HepG2 (cell line): ENCODE data around the gene MYO1B. TPM values are rescaled to one million over a fixed set of nuclear protein-coding genes. Genes with fewer than 3 reads are reported as not detected.

ENCODE experiments used
- ATAC-seq: fragments of 200-7000 bp; cut with Tn5 transposase; 3 replicates; pipeline ENCODE4 v1.9.1; 2020; ENCODE audit warnings: mild to moderate bottlenecking, moderate library complexity
- BruUV-seq: library from RNA; stranded (reverse); fragments of 400-500 nt; replicated peaks from 2 replicates; lab custom pipeline; 2021; lab: Mats Ljungman, UMichigan
- CTCF ChIA-PET: fragments of 300-600 bp; formaldehyde crosslinking; extraction: SDS; loops from one replicate; lab custom pipeline; 2021; ENCODE audit warnings: low total read pairs, inconsistent platforms, low intra/inter-chr PET ratio; lab: Yijun Ruan, JAX
- POLR2A ChIA-PET: fragments of 350-600 bp; sonication (Branson Sonifier 250); formaldehyde crosslinking; loops from one replicate; lab custom pipeline; 2020; ENCODE audit warnings: antibody characterized with exemption, inconsistent platforms; lab: Yijun Ruan, JAX
- DNase-seq: peaks from one replicate; pipeline ENCODE4 v3.0.0-alpha.2; 2015; ENCODE audit warnings: low spot score
- FAIRE-seq: peaks from 3 replicates; lab custom pipeline; 2011; peaks lifted over from hg19 to GRCh38; lab: Jason Lieb, UNC
- H2AFZ ChIP-seq: one replicate; pipeline ENCODE4 v1.6.1; 2011; ENCODE audit warnings: low read length, inconsistent platforms
- H3K27ac ChIP-seq: fragments of 300-600 bp; 3 replicates; pipeline ENCODE4 v1.8.0; 2011; ENCODE audit warnings: mixed run types, mild to moderate bottlenecking, mixed read lengths, low read length, inconsistent platforms; ENCODE audit not compliant: insufficient read depth; ENCODE audit errors: extremely low read length
- H3K27me3 ChIP-seq, 2 experiments: fragments of 200-600 bp in 1 of 2; 2 replicates in 1 of 2; 3 replicates in 1 of 2; pipeline versions ENCODE4 v1.6.0 to v1.8.0; 2011; ENCODE audit warnings: low read length in 2 of 2, mild to moderate bottlenecking in 2 of 2, moderate library complexity in 2 of 2, inconsistent platforms in 1 of 2; ENCODE audit not compliant: insufficient read depth in 2 of 2, control insufficient read depth in 1 of 2
- H3K36me3 ChIP-seq, 2 experiments: fragments of 200-600 bp in 1 of 2; replicated peaks in 1 of 2; 2 replicates in 1 of 2; 3 replicates in 1 of 2; pipeline versions ENCODE4 v1.5.1 to v1.8.0; 2011; ENCODE audit warnings: low read length in 2 of 2, inconsistent platforms in 1 of 2; ENCODE audit not compliant: insufficient read depth in 2 of 2, control insufficient read depth in 1 of 2
- H3K4me1 ChIP-seq: 2 replicates; pipeline ENCODE4 v1.5.1; 2012; ENCODE audit warnings: low read length, inconsistent platforms; ENCODE audit not compliant: insufficient read depth
- H3K4me2 ChIP-seq: 2 replicates; pipeline ENCODE4 v1.6.0; 2011; ENCODE audit warnings: low read depth, low read length, inconsistent platforms
- H3K4me3 ChIP-seq, 3 experiments: fragments of 200-600 bp in 1 of 3; sonication (generic), shearing (Covaris generic) in 1 of 3; replicated peaks in 1 of 3; 2 replicates each; pipeline ENCODE4 v1.5.1; 2011 to 2016; ENCODE audit warnings: low read length in 3 of 3, inconsistent platforms in 2 of 3, low read depth in 2 of 3, mild to moderate bottlenecking in 2 of 3, control low read depth in 1 of 3, mixed read lengths in 1 of 3; ENCODE audit not compliant: insufficient read depth in 1 of 3
- H3K79me2 ChIP-seq: one replicate; pipeline ENCODE4 v1.6.1; 2011; ENCODE audit warnings: low read length, inconsistent platforms; ENCODE audit not compliant: insufficient read depth
- H3K9ac ChIP-seq: 2 replicates; pipeline ENCODE4 v1.6.0; 2011; ENCODE audit warnings: mild to moderate bottlenecking, low read depth, low read length, inconsistent platforms; ENCODE audit not compliant: insufficient read depth
- H3K9me3 ChIP-seq: 2 replicates; pipeline ENCODE4 v1.5.1; 2012; ENCODE audit warnings: mild to moderate bottlenecking, low read length
- H4K20me1 ChIP-seq: 2 replicates; pipeline ENCODE4 v1.6.0; 2011; ENCODE audit warnings: inconsistent platforms, mild to moderate bottlenecking, low read length, moderate library complexity; ENCODE audit not compliant: insufficient read depth
- ATF3 ChIP-seq: sonication (generic); formaldehyde crosslinking; IDR thresholded peaks from 2 replicates; pipeline ENCODE4 v1.4.0; 2020; ENCODE audit warnings: missing genetic modification reagents
- CEBPB ChIP-seq: IDR thresholded peaks from 2 replicates; pipeline ENCODE4 v1.6.1; 2011; ENCODE audit warnings: low read depth, low read length, improper control_type of control experiment, borderline replicate concordance
- FOXA3 ChIP-seq: IDR thresholded peaks from 2 replicates; pipeline ENCODE4 v1.6.1; 2016; ENCODE audit warnings: missing genetic modification reagents, missing compliant biosample characterization
- HOMEZ ChIP-seq: IDR thresholded peaks from 2 replicates; pipeline ENCODE4 v1.6.1; 2016; ENCODE audit warnings: low read depth
- JARID2 ChIP-seq: sonication (generic); formaldehyde crosslinking; IDR thresholded peaks from 2 replicates; pipeline ENCODE4 v1.8.1; 2023; ENCODE audit warnings: missing genetic modification reagents, inconsistent platforms; ENCODE audit not compliant: insufficient replicate concordance
- KDM6A ChIP-seq: IDR thresholded peaks from 2 replicates; pipeline ENCODE4 v1.6.1; 2016; ENCODE audit warnings: low read depth
- MTA1 ChIP-seq: sonication (generic); formaldehyde crosslinking; IDR thresholded peaks from 2 replicates; pipeline ENCODE4 v1.4.0; 2020; ENCODE audit warnings: missing genetic modification reagents, mild to moderate bottlenecking, borderline replicate concordance
- MYC ChIP-seq: sonication (generic); formaldehyde crosslinking; IDR thresholded peaks from 2 replicates; pipeline ENCODE4 v1.9.0; 2021; ENCODE audit warnings: missing genetic modification reagents, borderline replicate concordance
- POGK ChIP-seq: sonication (generic); formaldehyde crosslinking; conservative IDR thresholded peaks from 2 replicates; pipeline ENCODE4 v1.8.0; 2022; ENCODE audit warnings: mild to moderate bottlenecking, moderate library complexity, missing genetic modification reagents
- RBM22 ChIP-seq: fragments of 200-400 bp; formaldehyde crosslinking; optimal IDR thresholded peaks from 2 replicates; pipeline ENCODE3; 2017; ENCODE audit warnings: mild to moderate bottlenecking, low read length, moderate library complexity
- RNF2 ChIP-seq: fragments of 450-650 bp; conservative IDR thresholded peaks from 2 replicates; pipeline ENCODE4 v1.6.1; 2016; ENCODE audit warnings: low read depth
- SOX6 ChIP-seq, 2 experiments: fragments of 450-650 bp in 1 of 2; sonication (generic) in 1 of 2; formaldehyde crosslinking in 1 of 2; IDR thresholded peaks; 2 replicates each; pipeline versions ENCODE4 v1.4.0 to v1.6.1; 2017 to 2020; ENCODE audit warnings: antibody characterized with exemption in 1 of 2, mild to moderate bottlenecking in 1 of 2, missing genetic modification reagents in 1 of 2
- SSRP1 ChIP-seq: IDR thresholded peaks from 2 replicates; pipeline ENCODE4 v1.6.1; 2016; ENCODE audit warnings: control low read depth
- TOPORS ChIP-seq: sonication (generic); formaldehyde crosslinking; IDR thresholded peaks from 2 replicates; pipeline ENCODE4 v1.8.0; 2023; ENCODE audit warnings: mild to moderate bottlenecking, missing genetic modification reagents
- ZFX ChIP-seq: sonication (generic); formaldehyde crosslinking; IDR thresholded peaks from 2 replicates; pipeline ENCODE4 v1.4.0; 2020; ENCODE audit warnings: mild to moderate bottlenecking, low read depth, missing genetic modification reagents, moderate library complexity
- ZNF260 ChIP-seq: sonication (generic); formaldehyde crosslinking; IDR thresholded peaks from 2 replicates; pipeline ENCODE4 v1.4.0; 2020; ENCODE audit warnings: missing genetic modification reagents, low read depth, mild to moderate bottlenecking, borderline replicate concordance
- ZNF296 ChIP-seq: sonication (generic); formaldehyde crosslinking; conservative IDR thresholded peaks from 2 replicates; pipeline ENCODE4 v1.5.0; 2020; ENCODE audit warnings: mild to moderate bottlenecking, missing genetic modification reagents
- ZNF343 ChIP-seq: sonication (generic); formaldehyde crosslinking; IDR thresholded peaks from 2 replicates; pipeline ENCODE4 v1.4.0; 2020; ENCODE audit warnings: mild to moderate bottlenecking, missing genetic modification reagents
- ZNF570 ChIP-seq: sonication (generic); formaldehyde crosslinking; IDR thresholded peaks from 2 replicates; pipeline ENCODE4 v1.4.0; 2020; ENCODE audit warnings: mild to moderate bottlenecking, missing genetic modification reagents, borderline replicate concordance
- ZNF614 ChIP-seq: IDR thresholded peaks from 2 replicates; pipeline ENCODE4 v1.6.1; 2018; ENCODE audit warnings: missing biosample characterization, missing genetic modification reagents, inconsistent platforms, borderline replicate concordance
- ZSCAN29 ChIP-seq: sonication (generic); formaldehyde crosslinking; conservative IDR thresholded peaks from 2 replicates; pipeline ENCODE4 v1.4.0; 2020; ENCODE audit warnings: mild to moderate bottlenecking, missing genetic modification reagents
- in situ Hi-C: cut with HindIII; loops from 2 replicates; pipeline ENCODE4 v1.10.0; 2017; ENCODE audit warnings: low pct_unique_long_range_greater_than_20kb; ENCODE audit not compliant: extremely low pct_ligation_motif_present
- intact Hi-C: fragments of 100-400 bp; cut with micrococcal nuclease; formaldehyde crosslinking; loops from one replicate; pipeline ENCODE4 v1.10.0; 2022; ENCODE audit not compliant: unreplicated experiment
- polyA plus RNA-seq, 8 experiments: library from polyadenylated mRNA; depleted of rRNA in 3 of 8; stranded (reverse) in 7 of 8; unstranded in 1 of 8; fragments of >200 nt; fragmentation: Illumina TruSeq in 4 of 8; extraction: Trizol in 4 of 8; gene quantifications; 2 replicates each; pipeline versions ENCODE4 v1.2.1 to v1.2.3, GENCODE V29; 2011 to 2016; ENCODE audit warnings: low read depth in 4 of 8, missing spikeins in 1 of 8, mixed read lengths in 1 of 8; ENCODE audit not compliant: insufficient read depth in 1 of 8
- total RNA-seq, 5 experiments: library from RNA; depleted of rRNA; stranded (reverse); fragments of >200 nt; fragmentation: Illumina TruSeq; extraction: Trizol; gene quantifications; 2 replicates each; pipeline ENCODE4 v1.2.3, GENCODE V29; 2016; ENCODE audit warnings: low read depth in 1 of 5

The MYO1B gene
- total and polyA plus RNA-seq, 2 of the 13 experiments (the other 11 are each of a cell fraction or from before 2014, with no cell fraction given) = 36.9 to 89.8 TPM

GRCh38 chr2:191376981-191377629 is 131.9 kb downstream of the MYO1B start (continued):
- TF ChIP-seq TOPORS (CRISPR knock-in tag) (no peak), KDM6A (CRISPR knock-in tag) (no peak), ZNF343 (CRISPR knock-in tag) (no peak), RBM22 (no peak), MTA1 (CRISPR knock-in tag) (no peak), ATF3 (CRISPR knock-in tag) (peak; percentile 94), ZNF614 (0 out of 2 replicates have a peak, but pooled peaks have one; percentile 63), ZNF260 (CRISPR knock-in tag) (no peak), SSRP1 (0 out of 2 replicates have a peak, but pooled peaks have one; percentile 53), CEBPB (no peak), ZSCAN29 (CRISPR knock-in tag) (no peak)

- no TSS peak for BruUV-seq
- H3K9ac ChIP-seq = no peak overlapping the region
- H3K4me2 ChIP-seq = peak overlapping the region; percentile 36
- no peaks in the 10 kb centered on the region for H3K9me3 ChIP-seq
- FAIRE-seq (peak; percentile 4), DNase-seq (peak; percentile 68), ATAC-seq (peak; percentile 74)
- peaks cover 5 to 20% of the 10 kb centered on the region in 2 experiments for H3K36me3 ChIP-seq
- H4K20me1 ChIP-seq = 0 out of 2 replicates have a peak, but pooled peaks cover 2% of the 10 kb centered on the region
- no peaks in the 10 kb centered on the region for H3K27me3 ChIP-seq
- POLR2A ChIA-PET = interaction anchor here (0.8 to 1.3 kb wide), 3 partner anchors 60 to 298 kb away, joined by 3 to 6 read pairs (median 4); partner anchors contain the start of gene NABP1
- peak overlapping the region; percentile 51 for H3K27ac ChIP-seq
- intact Hi-C loops (loop anchor here (10.0 kb wide), 1 partner anchor 125 kb away; no protein-coding TSS in a partner anchor), in situ Hi-C loops (no loop called here)
- no peak overlapping the region for H2AFZ ChIP-seq
- no peaks in the 10 kb centered on the region for H3K79me2 ChIP-seq
- no peak overlapping the region for H3K4me3 ChIP-seq
- CTCF ChIA-PET = no interaction called here
- H3K4me1 ChIP-seq = peaks cover 60% of the 10 kb centered on the region
- peak; percentile 66 for TF ChIP-seq FOXA3 (CRISPR knock-in tag)
- TF ChIP-seq ZNF296 = no peak
- no peak for TF ChIP-seq RNF2
- TF ChIP-seq MYC (CRISPR knock-in tag) = no peak
- TF ChIP-seq ZNF570 (CRISPR knock-in tag) = no peak
- peak; percentile 46; the same call in 1 of the 2 replicates for TF ChIP-seq HOMEZ (CRISPR knock-in tag)
- no peak for TF ChIP-seq SOX6 (IDR thresholded peaks at IDR 0.05)
- peak; percentile 28; the same call in 1 of the 2 replicates for TF ChIP-seq SOX6 (CRISPR knock-in tag; IDR thresholded peaks at IDR 0.05)
- TF ChIP-seq ZNF260 (CRISPR knock-in tag) = no peak
- TF ChIP-seq ZFX (CRISPR knock-in tag) = no peak
- no peak for TF ChIP-seq POGK (CRISPR knock-in tag)
- no peak for TF ChIP-seq JARID2
Measured at GRCh38 chr2:191379375-191379774, 134.2 kb downstream of the MYO1B start.
